Measurements from ENCODE around the gene VPS4B.
"Not testable (repeated sequence)": the region's sequence is repeated elsewhere in the genome, so short reads cannot be mapped to it uniquely, and the experiment has no call there.

Gene VPS4B

GRCh38 chr18:63373161-63373560, 49.1 kb downstream of the VPS4B start:
- DNase-seq: no peak
- no peak for TF ChIP-seq POLR2A (IDR thresholded peaks at IDR 0.05; ENCODE audit: low read length)
- TF ChIP-seq GATA1 (IDR thresholded peaks at IDR 0.05; ENCODE audit: low read depth, low read length): no peak

GRCh38 chr18:63368611-63369010, 53.7 kb downstream of the VPS4B start:
- TF ChIP-seq GATA1 (IDR thresholded peaks at IDR 0.05; ENCODE audit: low read depth, low read length) (no peak), POLR2A (IDR thresholded peaks at IDR 0.05; ENCODE audit: low read length) (no peak)
- no peak for DNase-seq

DNA sequence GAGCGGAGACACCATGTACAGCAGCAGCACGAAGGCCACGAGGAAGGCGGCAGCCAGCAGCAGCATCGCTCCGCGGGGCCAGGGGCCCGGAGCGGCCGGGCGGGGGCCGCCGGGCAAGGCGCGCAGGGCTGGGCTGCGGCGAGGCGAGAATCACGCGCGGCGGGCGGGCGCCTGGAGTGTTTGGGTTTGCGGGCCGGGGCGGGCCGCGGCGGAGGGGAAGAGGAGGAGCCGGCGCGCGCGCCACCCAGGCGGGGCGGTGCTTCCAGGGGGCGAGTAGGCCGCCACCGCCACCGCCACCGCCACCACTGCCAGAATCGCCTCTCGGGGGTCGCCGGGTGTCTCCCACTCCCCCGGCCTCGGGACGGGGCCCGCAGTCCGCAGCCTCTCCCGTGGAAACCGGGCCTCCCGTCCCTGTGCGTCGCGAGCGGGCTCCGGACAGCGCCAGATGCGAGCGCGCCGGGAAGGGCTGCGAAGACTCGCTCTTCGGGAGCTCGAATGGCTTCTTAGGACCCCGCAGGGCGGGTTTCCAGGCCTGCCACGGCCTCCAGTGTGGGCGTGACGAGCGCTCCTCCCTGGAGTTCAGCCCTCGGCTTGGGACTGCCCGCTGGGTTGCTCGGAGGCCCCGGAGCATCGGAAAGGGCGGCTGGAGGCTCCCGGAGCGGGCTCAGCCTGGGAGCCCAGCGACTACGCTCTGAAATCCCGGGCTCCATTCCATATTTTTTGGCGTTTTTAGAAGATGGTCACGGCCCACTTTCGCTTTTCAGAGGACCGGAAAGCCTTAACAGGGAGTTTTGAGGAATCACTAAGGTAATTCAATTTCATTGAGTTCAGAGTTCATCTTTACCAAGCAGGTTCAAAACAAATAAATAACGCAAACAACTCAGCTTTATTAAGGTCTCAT, 55.0 kb downstream of the VPS4B start, which contains the start of gene KDSR:
Gene KDSR, minus strand, starts transcription at position 154 of the 901 bp plus-strand sequence. Its CDS starts 88 bp downstream, at position 66.
- TF ChIP-seq POLR2A (IDR thresholded peaks at IDR 0.05; ENCODE audit: low read length): peak; percentile 78
- TF ChIP-seq GATA1 (IDR thresholded peaks at IDR 0.05; ENCODE audit: low read depth, low read length): no peak

DNA sequence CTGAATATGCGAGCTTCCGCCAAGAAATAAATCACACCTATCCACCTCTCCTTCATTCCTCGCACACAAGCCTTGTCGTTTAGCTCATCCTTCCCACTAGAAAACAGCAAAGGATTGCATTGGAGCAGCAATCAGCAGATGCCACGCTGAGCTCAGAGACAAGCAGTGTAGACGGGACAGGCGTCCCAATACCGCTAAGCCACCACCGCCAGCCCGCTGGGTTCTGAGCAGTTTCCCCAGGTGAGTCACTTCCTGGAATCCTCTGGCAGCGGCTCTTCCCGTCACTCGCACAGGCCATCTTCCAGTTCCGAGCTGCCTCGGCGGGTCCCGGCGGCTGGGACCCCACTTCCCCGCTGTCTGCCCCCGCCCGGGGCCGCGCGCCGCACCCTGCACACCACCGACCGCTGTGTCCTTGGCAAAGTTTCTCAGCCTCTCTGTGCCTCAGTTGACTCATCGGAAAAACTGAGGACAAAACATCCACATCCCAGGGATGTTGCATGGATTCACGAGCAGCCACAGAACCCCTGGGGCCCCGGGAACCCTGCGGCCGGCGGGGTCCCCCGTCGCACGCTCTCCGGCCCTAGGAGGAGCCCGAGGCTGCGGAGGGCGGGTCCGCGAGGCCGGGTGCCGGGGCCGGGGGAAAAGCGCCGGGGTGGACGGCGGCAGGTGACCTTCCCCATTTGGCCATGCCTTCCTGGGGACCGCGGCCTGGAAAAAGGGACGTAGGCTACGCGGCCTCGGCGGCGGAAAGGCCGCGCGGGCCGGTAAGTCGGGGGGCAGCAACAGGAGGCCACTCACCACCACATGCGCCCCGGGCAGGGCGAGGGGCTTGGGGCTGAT, 55.8 kb downstream of the VPS4B start:
- TF ChIP-seq POLR2A (IDR thresholded peaks at IDR 0.05; ENCODE audit: low read length): no peak
- no peak for TF ChIP-seq GATA1 (IDR thresholded peaks at IDR 0.05; ENCODE audit: low read depth, low read length)
- peak; percentile 62 to 70 for DNase-seq

More for the DNA sequence above, 55.0 kb downstream of the VPS4B start, which contains the start of gene KDSR:
- peak; percentile 95 to 96 for DNase-seq

DNA sequence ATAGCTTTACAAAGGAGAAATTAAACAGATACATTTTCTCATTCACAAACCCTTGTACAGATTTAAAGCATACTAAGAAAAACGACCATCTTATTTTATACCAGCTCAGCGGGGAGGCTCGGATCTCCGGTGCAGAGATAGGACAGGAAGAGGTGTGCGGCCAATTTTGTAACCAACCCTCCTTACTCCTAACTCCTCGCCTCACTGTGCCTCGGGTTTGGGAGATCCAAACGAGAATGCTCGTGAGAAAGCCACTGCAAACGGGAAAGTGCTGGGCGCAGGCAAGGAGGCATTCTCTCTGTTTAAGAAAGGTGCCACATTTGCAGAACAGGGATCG, 56.4 kb downstream of the VPS4B start:
- TF ChIP-seq POLR2A (IDR thresholded peaks at IDR 0.05; ENCODE audit: low read length) (no peak), GATA1 (IDR thresholded peaks at IDR 0.05; ENCODE audit: low read depth, low read length) (no peak)

DNA sequence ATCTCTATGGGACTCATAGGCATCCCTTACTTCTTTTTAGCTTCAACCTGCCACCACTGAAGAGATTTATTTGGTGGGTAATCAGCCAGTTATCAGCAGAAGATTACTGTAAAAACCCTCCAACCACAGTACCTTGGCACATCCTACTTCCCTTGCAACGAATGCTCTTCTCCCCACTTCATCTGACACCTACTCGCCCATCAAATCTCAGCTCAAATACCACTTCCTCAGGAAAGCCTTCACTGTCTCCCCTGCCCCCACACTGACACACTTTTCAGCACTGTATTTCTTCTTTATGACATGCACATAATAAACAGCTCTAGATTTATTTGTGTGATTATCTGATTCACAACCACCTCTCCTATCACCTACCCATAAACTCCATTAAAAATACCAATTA, 58.3 kb downstream of the VPS4B start:
- DNase-seq: no peak
- no peak for TF ChIP-seq GATA1 (IDR thresholded peaks at IDR 0.05; ENCODE audit: low read depth, low read length)
- no peak for TF ChIP-seq POLR2A (IDR thresholded peaks at IDR 0.05; ENCODE audit: low read length)

More for the DNA sequence above, 56.4 kb downstream of the VPS4B start:
- peak in 1 of 2 experiments; percentile 39 for DNase-seq

DNA sequence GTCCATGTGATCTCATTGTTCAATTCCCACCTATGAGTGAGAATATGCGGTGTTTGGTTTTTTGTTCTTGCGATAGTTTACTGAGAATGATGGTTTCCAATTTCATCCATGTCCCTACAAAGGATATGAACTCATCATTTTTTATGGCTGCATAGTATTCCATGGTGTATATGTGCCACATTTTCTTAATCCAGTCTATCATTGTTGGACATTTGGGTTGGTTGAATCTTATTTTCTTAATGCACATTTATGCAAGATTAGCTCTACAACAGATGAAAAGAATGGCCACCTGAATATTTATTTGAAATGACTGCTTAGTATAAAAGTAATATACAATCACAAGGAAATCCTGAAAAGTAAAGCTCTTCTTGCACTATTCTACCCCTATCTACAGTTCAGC, 58.9 kb downstream of the VPS4B start:
- DNase-seq: not testable (repeated sequence)

- TF ChIP-seq GATA1 (IDR thresholded peaks at IDR 0.05; ENCODE audit: low read depth, low read length) (no peak), POLR2A (IDR thresholded peaks at IDR 0.05; ENCODE audit: low read length) (no peak)
- no peak for DNase-seq
These were observed 65.9 kb downstream of the VPS4B start for GRCh38 chr18:63356272-63356896.

DNA sequence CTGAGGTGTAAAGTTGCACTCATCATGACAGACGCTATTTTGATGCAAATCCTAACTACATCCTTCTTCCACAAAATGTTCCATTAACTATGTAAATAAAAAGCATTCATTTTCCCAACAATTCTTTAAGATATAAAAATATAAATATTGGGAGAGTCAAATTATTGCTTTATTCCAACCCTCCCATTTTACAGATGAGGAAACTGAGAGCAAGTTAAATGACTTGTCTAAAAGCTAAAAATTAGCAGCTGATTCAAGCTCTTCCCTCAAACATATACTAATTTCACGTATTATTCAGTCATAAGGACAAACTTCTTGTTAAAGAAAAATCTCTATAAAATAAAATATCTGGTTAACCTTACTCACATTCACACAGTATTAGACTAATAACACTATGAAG, 72.0 kb downstream of the VPS4B start:
- TF ChIP-seq POLR2A (IDR thresholded peaks at IDR 0.05; ENCODE audit: low read length) (no peak), GATA1 (IDR thresholded peaks at IDR 0.05; ENCODE audit: low read depth, low read length) (no peak)
- no peak for DNase-seq

DNA sequence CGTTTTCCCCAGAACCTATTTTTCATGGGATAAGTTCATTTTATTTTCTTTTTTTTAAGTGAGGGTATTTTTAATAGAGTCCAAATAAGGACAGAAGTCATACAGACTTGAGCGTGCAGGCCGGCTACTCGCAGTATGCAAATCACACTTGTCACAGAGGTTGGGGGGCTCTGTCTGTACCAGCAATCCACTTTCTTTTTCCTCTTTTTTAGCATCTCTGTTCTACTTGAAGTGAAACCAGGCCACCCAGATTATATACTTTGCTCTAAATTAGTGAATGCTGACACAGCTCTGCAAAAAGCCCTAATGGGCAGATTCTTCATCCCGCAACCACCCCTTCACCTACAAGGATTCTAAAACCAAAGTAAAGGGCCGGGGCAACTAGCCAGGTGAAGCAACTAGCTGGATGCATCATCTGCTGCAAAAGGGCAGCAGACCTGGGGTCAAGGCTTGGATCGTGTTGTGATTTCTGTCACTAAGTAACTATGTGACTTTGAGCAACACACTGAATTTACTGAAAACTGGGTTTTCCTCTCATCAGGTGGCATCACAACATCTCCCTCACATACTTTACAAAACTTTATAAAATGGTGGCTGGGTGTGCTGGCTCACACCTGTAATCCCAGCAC, 73.7 kb downstream of the VPS4B start:
- no peak for TF ChIP-seq GATA1 (IDR thresholded peaks at IDR 0.05; ENCODE audit: low read depth, low read length)
- no peak for TF ChIP-seq POLR2A (IDR thresholded peaks at IDR 0.05; ENCODE audit: low read length)
- no peak for DNase-seq

DNA sequence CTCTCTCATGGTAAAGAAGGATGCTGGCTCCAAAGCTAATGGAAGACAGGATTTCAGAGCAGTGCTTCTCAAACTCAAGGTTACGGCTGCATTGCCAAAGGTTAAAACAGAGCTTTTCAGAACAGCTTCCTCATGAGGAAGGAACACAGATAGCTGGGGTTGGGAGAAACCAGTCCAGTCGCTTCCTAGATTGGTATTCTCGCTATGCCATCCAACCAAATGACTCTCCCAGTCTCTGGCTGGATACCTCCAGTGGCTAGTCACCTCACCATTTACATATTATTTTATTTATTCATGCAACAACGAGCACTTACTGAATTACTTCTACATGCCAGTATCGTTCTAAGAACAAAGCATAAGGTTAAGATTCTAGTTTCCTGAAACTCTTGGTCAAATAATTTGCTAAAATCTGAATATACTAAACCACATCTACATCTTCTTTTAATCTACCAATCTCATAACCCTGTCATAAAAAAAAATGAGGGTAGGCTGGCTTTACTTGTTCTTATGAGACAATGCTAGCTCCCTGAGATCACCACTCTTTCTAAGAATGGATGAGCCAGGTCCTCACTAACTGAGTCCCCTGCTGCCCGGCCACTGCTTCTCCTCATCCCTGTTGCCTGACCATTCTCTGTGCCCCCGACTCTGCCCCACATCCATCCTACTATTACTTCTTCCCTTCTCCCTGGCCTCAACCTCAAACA, 75.6 kb downstream of the VPS4B start:
- no peak for TF ChIP-seq GATA1 (IDR thresholded peaks at IDR 0.05; ENCODE audit: low read depth, low read length)
- TF ChIP-seq POLR2A (IDR thresholded peaks at IDR 0.05; ENCODE audit: low read length): no peak
- no peak for DNase-seq

GRCh38 chr18:63346031-63346430, 76.2 kb downstream of the VPS4B start:
- DNase-seq: no peak
- TF ChIP-seq GATA1 (IDR thresholded peaks at IDR 0.05; ENCODE audit: low read depth, low read length) (no peak), POLR2A (IDR thresholded peaks at IDR 0.05; ENCODE audit: low read length) (no peak)

DNA sequence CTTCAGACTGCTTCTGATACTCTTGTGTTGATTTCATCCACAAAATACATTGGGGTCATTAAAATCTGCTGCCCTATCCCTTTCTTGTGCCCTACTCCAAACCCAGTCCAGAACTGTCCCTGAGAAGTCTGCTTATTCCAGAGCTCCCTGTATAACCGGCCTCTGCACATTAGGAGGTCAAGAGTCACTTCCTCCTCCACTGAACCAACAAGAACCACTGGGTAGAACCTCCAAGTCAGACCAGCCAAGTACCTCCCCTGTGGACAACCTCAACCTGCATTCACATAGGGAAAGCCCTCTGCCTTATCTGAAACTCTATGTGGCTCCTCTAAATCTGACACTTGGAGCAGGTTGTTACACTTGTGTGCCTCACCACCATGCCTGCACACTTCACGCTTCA, 77.4 kb downstream of the VPS4B start:
- no peak for TF ChIP-seq POLR2A (IDR thresholded peaks at IDR 0.05; ENCODE audit: low read length)
- TF ChIP-seq GATA1 (IDR thresholded peaks at IDR 0.05; ENCODE audit: low read depth, low read length): no peak

More for the DNA sequence above, 77.4 kb downstream of the VPS4B start:
- no peak for DNase-seq

Data from erythroblast (primary cell).